Ammon's horn (tissue), 1 donor: ENCODE data around the gene ZCCHC2.

Experiments
- DNase-seq: peaks from one replicate; pipeline ENCODE4 v3.0.0-alpha.2; 2016; ENCODE audit warnings: low spot score

Gene ZCCHC2

GRCh38 chr18:62510789-62511188 is 12.0 kb upstream of the ZCCHC2 start:
- DNase-seq, result no peak

- DNase-seq, result no peak
Measured at GRCh38 chr18:62512532-62512931, 10.3 kb upstream of the ZCCHC2 start.

- DNase-seq, result no peak
Measured at GRCh38 chr18:62512996-62513395, 9.8 kb upstream of the ZCCHC2 start.

- DNase-seq, result no peak
Measured at GRCh38 chr18:62514570-62514969, 8.3 kb upstream of the ZCCHC2 start.

- no peak for DNase-seq
Measured at GRCh38 chr18:62516242-62516641, 6.6 kb upstream of the ZCCHC2 start.

GRCh38 chr18:62518460-62519375 is 4.1 kb upstream of the ZCCHC2 start:
- DNase-seq, result no peak

GRCh38 chr18:62519684-62520083 is 3.1 kb upstream of the ZCCHC2 start:
- DNase-seq, result no peak

GRCh38 chr18:62521082-62521481 is 1.7 kb upstream of the ZCCHC2 start:
- DNase-seq, result no peak

GRCh38 chr18:62521593-62521992 is 1.2 kb upstream of the ZCCHC2 start:
- no peak for DNase-seq

- no peak for DNase-seq
Measured at GRCh38 chr18:62522178-62522503, 684 bp upstream of the ZCCHC2 start.

GRCh38 chr18:62523255-62523588 is 397 bp downstream of the ZCCHC2 start:
- no peak for DNase-seq

GRCh38 chr18:62523631-62524439 is 1.0 kb downstream of the ZCCHC2 start:
- peak; percentile 41 for DNase-seq

- peak; percentile 65 for DNase-seq
Measured at GRCh38 chr18:62524440-62525200, 1.8 kb downstream of the ZCCHC2 start.

- peak; percentile 23 for DNase-seq
Measured at GRCh38 chr18:62525608-62526007, 2.8 kb downstream of the ZCCHC2 start.

- peak; percentile 77 for DNase-seq
Measured at GRCh38 chr18:62526098-62527025, 3.5 kb downstream of the ZCCHC2 start.

GRCh38 chr18:62529597-62529996 is 6.8 kb downstream of the ZCCHC2 start:
- DNase-seq, result no peak

GRCh38 chr18:62531078-62531477 is 8.3 kb downstream of the ZCCHC2 start:
- DNase-seq, result no peak

GRCh38 chr18:62531931-62532330 is 9.1 kb downstream of the ZCCHC2 start:
- no peak for DNase-seq

GRCh38 chr18:62536005-62536404 is 13.2 kb downstream of the ZCCHC2 start:
- no peak for DNase-seq

- no peak for DNase-seq
Measured at GRCh38 chr18:62537042-62537894, 14.4 kb downstream of the ZCCHC2 start.
